GM18870 (cell line): Measurements from ENCODE around the gene NGRN.
"Not testable (repeated sequence)": the region's sequence is repeated elsewhere in the genome, so short reads cannot be mapped to it uniquely, and the experiment has no call there.

Experiments used
- ATAC-seq: cut with Tn5 transposase; IDR thresholded peaks from one replicate; pipeline ENCODE4 v1.9.1; 2021; ENCODE audit warnings: moderate library complexity; ENCODE audit not compliant: unreplicated experiment

The NGRN gene

DNA sequence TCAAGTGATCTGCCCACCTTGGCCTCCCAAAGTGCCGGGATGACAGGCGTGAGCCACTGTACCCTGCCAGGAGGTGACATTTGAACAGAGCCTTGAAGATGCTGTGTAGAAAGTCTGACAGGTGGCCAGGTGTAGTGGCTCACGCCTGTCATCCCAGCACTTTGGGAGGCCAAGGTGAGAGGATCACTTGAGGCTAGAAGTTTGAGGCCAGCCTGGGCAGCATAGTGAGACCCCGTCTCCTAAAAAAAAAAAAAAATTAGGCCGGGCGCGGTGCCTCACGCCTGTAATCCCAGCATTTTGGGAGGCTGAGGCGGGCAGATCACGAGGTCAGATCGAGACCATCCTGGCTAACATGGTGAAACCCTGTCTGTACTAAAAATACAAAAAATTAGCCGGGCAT lies 13.0 kb downstream of the NGRN start:
- ATAC-seq = not testable (repeated sequence)

DNA sequence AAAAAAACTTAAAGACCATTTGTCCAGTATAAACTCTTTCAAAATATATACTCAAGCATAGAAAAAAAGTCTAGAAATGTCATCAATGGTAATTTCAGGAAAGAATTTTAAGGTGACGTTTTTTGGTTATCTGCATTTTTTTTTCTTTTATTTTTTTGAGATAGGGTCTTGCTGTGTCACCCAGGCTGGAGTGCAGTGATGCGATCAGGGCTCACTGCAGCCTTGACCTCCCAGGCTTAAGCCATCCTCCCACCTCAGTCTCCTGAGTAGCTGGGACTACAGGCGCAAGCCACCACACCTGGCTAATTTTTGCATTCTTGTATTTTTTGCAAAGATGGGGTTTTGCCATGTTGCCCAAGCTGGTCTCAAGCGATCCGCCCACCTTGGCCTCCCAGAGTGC lies 15.3 kb downstream of the NGRN start:
- ATAC-seq = not testable (repeated sequence)

DNA sequence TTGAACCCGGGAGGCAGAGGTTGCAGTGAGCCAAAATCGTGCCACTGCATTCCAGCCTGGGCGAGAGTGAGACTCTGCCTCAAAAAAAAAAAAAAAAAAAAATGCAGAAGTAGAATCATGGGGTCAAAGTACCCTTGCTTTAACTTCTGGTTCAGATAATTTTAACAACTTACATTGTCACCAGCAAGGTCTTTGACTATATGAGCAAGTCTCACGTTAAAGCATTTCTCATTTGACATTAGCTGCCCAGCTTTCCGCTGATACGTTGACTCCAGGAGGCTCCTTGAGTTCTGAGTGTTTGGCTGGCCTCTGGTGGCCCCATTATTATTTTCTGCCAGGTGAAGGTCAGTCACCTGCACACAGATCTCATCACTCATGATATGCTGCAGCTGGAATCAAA lies 16.2 kb downstream of the NGRN start:
- not testable (repeated sequence) for ATAC-seq

DNA sequence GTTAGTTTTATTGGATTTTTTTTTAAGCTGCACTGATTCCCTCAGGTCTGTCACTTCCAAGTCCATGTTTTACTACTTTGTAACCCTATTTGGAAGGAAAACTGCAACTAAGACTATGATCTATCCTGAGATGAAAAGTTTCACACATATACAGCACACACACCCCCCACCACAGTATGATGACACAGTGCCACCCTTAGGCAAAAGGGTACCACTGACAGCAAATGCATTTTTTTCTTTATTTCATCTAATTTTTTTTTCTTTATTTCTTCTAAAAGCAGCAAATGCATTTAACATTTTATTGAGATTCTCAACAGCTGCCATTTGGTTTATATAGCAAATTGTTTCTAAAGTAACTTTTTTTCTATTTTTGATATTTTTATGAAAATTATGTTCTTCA lies 21.2 kb downstream of the NGRN start:
- no peak for ATAC-seq

DNA sequence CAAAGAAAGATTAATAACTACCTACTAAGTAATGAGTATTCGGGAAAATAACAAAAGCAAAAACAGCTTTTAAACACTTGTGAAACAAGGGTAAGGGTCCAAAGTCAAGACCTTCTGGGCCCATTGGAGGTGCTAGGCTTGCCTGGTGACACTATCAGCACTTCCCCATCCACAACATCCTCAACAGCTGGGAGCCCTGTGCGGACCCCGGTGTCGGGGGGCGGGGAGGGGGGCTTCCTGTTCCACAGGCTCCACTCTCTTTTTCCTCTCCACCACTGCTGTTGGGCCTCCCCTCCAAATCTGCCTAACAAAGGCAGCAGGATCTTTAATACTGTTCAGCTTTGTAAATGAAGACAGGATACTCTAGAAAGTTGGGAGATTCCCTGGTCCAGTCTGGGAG lies 21.6 kb downstream of the NGRN start:
- ATAC-seq = no peak

DNA sequence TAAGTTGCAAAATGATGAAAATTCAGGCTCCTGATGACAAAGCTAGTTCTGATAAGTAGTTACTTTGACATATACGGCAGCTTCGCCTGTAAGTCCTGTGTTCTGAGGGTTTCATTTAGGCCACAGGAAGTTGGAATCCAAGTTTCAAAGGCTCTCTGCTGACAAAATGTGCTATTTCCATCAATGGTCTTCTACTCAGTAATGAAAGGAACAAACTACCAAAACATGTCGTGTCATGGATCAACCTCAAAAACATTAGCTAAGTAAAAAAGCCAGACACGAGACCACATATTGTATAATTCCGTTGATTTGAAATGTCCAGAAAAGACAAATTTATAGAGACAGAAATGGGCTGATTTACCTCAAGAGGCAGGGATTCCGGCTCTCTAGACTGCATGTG lies 22.5 kb downstream of the NGRN start:
- ATAC-seq = no peak

DNA sequence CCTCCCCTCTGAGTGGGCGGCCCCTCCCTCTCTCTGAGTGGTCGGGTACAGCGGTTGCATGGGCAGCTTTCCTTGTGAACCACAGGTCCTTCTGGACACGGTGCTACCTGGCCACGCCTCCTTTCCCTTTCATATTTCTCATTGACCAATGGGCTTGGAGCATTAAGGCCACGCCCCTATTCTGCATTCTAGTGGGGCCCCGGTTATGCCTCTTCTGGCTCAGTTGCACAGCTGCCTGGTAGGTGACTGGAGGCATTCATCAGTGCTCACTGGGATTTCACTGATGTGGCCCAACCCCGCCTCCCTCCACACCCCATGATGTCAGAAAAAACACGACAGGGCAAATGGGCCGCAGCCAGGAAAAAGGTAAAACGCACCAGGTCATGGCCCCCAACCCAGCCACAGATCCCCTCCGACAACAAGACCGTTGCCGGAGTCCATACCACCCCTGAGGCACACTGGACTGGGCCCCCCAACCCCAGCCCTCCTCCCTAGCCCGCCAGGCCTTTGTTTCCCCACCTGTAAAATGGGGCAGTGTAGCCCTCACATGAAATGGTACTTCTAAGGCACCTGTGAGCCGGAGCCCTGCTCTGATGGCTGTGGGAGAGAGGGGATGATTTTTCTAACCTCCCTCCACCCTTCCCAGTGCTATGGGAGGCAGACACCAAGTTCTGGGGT lies 26.3 kb downstream of the NGRN start:
- no peak for ATAC-seq

DNA sequence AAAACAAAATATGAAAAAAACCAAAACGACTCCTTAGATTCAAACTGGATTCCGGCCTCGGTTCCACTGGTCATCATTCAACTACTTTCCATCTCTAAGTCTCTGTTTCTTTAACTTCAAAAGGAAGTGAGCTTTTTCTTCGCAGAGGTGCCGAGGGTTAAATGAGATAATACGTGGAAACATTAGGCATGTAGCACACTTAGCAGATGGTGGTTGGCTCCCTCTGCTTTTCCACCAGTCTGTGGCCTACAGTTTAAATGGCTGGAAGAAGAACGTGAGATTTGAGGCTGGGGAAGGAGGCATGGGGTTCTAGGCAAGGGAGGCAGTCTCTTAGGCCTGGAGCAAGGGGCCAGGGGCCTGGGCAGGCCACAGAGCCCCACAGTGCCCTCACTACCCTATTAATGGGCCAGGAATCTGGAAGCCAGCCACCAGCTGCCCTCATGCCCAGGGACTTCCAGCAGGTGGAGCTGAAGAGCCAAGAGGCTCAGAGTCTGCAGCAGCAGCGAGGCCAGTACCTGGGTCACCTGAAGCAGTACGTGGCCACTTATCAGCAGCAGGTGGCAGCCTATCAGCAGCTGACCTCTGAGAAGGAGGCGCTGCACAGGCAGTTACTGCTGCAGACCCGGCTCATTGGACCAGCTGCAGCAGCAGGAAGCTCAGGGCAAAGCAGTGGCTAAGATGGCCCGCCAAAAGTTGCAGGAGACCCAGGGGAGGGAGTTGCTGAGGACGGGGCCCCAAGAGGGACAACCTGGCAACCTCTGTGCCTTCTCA lies 27.8 kb downstream of the NGRN start:
- not testable (repeated sequence) for ATAC-seq

DNA sequence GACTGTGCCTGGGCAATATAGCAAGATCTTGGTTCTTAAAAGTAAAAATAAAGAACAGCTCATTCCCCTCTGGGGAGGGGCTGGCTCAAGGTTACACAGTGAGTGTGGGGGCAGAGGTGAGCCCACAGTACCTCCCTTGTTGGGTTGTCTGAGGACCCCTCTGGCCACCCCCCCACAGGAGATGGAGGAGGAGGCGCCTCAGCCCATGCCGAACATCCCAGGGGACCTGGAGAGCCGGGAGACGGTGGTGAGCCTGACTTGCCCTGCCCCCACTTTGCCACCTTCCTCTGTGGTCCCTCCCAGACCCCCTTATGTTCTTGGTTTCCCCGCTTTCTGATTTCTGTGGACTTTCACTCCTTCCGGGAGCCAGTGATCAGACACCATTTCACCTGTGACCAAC lies 28.7 kb downstream of the NGRN start:
- no peak for ATAC-seq

DNA sequence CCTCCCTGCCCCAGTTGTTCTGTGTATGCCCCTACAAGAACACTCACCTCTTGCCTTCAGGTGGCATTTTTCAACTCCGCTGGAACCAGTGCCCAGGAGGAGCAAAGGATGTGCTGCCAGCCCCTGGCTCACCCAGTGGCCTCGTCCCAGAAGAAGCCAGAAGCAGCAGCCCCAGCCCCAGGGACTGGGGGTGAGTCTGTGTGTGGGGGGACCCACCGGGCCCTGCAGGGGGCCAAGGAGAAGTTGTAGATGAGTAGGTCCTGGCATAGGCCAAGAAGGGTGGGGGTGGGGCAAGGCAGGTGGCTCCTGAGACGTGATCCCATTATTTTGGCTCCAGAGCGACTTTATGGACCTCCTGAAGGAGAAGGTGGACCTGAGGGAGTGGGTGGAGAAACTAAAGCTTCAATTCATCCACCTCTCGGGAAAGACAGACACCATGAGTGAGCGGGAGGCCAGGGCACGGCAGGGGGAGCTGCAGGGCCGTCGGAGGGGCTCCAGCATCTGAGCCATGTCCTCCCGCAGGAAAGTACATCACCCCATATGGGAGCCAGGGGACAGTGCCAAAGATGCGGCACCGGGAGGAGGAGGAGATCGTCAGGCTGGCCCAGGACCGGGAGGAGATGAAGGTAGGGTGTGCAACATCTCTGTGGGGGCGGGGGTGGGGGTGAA lies 29.3 kb downstream of the NGRN start:
- ATAC-seq = no peak

DNA sequence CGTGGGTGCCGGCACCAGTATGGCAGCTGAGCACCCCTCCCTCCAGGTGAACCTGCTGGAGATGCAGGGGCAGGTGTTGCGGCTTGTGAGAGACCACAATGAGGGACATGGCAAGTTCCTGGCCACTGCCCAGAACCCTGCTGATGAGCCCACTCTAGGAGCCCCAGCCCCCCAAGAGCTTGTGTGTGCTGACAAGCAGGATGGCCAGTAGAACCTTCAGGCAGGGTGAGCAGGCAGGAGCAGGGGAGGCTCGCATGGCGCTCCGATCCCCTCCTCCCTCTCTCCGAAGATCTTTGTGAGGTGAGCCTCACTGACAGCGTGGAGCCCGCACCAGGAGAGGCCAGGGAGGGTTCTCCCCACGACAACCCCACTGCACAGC lies 29.8 kb downstream of the NGRN start:
- no peak for ATAC-seq

DNA sequence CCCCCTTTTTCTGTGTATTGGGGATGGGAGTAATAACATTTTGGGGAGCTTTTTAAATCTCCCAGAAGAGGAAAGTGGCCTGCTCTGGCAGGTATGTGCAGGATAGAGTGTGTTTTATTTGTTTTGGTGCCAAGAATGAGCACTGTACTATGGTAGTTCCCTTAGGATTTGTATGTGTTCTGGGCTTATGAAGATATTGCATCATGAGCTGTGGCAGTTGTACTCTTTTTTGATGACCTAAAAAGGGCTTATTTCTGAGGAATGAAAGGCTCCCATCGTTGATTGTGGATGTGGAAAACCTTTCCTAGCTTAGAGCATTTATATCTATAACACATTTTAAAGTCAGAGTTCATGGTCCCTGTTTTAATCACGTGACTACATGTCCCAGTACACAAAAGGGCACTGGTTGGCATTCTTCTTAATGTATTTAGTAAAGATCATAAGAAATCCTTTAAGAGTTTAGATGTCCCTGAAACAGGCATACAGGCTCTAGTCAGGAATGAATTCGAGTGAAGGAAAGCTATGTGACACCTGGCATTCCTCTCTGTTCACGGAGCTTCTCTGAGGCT lies 30.9 kb downstream of the NGRN start:
- ATAC-seq = not testable (repeated sequence)

DNA sequence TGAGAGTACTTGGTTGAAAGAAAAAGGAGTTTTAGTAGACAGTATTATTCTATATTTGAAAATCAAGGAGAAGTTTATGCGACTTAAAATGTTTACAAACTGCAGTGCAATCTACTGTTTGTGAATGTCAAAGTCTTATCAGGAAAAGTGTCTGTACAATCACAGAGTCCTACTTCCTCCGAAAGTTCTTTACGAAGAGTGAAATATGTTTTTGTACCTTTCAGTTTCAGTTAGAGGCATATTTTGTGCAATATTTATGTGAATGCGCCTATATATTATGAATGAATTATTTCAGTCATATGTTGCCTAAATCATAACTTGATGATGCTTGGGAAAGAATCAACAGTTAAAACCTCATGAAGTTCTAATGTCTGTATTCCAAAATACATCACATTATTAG lies 31.5 kb downstream of the NGRN start:
- ATAC-seq = no peak

DNA sequence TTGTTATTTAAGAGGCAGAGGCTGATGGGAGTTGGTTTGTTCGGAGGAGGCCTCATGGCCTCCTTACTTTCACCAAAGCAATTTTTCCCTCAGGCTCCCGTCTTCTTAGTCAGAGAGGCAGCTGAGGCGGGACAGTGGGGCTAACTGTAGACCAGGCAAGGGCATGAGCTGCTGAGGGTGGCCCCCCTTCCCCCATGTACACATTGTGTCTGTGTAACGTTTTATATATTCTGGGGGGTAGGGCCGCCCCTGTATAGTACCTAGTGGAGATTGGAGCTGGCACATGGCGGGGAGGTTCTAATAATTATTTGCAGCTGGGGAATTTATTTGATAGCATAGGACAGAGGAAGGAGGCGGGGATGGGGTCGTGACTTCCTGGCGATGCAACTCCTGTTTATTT lies 35.1 kb downstream of the NGRN start:
- no peak for ATAC-seq

DNA sequence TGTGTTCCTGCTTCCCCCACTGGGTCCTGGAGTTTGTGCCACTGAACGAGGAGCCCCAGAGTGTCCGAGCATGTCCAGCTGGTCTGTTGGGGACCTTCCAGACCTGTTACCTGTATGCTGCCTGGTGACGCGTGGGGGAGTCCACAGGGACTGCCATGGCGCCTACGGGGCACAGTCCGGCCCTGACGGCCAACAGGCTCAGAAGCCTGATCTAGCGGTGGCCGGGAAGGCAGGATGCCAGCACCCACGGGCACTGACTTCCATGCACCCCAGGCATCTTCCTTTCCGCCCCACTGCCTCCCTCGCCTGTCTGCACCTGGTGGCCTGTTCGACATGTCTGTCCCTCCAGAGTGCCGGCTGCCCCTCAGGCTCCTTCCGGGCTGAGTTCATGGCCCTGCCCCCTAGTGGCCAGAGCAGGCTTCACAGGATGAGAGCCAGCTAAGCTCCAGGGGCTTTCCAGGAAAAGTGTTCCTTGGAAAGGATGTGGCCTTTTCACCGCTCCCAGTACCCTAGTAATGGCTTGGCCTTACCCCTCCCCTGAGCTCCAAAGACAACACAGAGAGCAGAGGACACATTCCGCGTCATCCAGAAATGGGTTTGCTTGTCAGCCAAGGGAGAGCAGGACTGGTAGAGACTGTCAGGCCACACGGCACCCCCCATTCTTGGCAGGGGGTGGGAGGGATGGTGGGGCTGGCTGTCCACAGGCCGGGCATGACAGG lies 35.7 kb downstream of the NGRN start:
- ATAC-seq = no peak

DNA sequence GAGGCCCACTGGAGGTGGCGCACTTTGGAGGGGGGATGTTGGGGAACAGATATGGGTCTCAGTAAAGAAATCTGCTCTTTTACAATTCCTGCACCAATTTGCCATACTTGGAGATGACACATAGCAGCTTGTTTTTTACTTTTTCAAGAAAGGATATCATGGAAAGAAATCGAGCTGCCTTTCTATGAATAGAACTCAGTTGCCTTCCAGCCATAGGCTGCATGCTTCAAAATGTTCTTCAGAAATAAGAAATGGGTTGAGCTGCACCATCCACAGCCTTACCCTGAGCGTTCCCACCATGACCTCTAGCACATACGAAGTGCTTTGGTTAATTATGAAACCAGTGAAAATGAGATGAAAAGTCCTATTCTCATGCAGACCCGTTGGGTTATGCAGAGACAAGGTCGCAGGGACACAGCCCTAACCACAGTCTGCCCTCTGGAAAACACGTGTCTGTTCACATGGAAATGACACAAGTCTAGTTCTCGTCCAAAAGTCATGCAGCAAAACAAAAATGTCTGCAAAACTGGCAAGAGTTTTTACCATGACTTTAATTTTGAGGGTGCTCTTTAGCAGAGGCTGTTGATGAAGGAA lies 36.3 kb downstream of the NGRN start:
- no peak for ATAC-seq

DNA sequence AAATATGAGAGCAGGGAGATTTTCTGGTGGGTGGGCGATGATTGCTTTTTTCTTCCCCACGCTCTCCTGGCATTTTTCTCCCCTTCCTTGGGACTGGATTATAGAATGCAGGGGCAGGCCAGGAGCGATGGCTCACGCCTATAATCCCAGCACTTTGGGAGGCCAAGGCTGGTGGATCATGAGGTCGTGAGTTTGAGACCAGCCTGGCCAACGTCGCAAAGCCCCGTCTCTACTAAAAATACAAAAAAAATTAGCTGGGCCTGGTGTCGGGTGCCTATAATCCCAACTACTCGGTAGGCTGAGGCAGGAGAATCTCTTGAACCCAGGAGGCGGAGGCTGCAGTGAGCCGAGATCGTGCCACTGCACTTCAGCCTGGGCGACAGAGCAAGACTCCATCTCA lies 39.9 kb downstream of the NGRN start:
- not testable (repeated sequence) for ATAC-seq

DNA sequence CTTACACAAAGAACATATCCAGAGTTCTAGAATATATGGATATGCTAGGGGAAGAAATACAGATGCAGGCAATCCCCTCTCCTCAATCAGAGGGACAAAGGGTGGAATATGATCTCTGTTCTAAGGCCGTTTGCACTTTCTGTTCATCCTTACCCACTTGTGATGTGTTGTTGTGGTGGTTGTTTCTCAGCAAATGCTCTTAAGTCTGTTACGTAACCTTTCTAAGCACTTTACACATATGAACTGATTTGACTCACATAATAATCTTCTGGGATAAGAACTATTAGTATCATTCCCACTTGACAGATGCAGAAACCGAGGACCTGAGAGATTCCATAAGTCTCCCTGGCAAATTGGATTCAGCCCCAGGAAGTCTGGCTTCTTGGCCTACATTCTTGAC lies 40.5 kb downstream of the NGRN start:
- no peak for ATAC-seq

DNA sequence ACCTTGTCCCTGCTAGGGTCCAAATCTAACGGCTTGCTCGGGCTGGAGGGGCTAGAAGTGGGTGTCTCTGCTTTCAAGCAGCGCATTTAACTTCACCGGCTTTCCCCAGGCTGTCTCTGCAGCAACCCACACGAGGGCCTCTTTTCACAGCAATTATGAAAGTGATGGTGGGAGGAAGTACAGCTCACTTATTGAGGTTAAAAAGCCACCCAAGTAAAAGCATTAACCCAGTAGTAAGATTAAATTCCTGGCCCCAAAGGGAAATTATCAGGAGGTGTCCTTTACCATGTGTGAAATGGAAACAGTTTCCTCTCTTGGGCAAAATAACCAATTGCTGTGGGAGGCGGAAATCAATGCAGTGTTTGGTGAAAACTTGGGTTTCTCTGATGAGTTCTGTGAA lies 41.1 kb downstream of the NGRN start:
- no peak for ATAC-seq

DNA sequence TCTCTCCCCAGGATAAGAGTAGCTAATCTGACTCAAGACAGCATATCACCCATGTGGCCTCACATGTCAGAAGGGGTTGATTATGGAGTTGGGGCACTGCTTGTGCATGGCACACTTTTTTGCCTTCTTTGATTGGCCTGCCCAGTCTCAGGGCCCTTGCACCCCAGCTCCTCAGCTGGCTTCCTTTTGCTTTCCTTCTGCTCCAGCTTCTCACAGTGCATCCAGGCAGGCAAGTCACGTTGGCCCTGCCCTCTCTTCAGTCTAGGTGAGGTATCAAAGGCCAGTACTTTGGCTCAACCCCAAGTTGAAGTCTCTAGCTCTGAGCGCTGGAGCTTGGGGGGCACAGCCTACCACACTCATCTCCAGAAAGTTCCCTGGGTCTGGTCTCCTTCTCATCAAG lies 42.2 kb downstream of the NGRN start:
- no peak for ATAC-seq

DNA sequence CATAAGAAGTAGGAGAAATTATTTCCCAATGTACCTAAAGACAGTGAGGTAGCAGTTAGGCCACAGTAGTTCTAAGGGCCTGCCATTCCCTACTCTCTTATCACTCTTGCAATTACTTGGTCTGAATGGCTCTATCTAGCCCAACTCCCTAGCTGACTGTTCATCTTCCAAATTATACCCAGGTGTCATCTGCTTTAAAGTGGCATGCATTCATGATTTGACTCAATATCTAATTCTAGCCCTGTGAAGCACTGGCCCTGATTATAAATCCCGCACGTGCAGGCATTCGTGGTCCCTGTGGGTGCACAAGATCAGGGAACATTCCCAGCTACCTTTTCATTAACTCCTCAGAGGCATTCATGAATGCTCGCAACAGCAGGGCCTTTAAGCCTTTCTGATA lies 43.5 kb downstream of the NGRN start:
- ATAC-seq = no peak
